K562 (cell line): Measurements from ENCODE around the gene FGL2.
"Not testable (repeated sequence)": the region's sequence is repeated elsewhere in the genome, so short reads cannot be mapped to it uniquely, and the experiment has no call there.

Source experiments
- ARID3B ChIP-seq: fragments of 250-450 bp; sonication (Bioruptor Pico); IDR thresholded peaks from 2 replicates; pipeline ENCODE4 v1.4.0; 2020; ENCODE audit warnings: borderline replicate concordance
- CREB1 ChIP-seq, 2 experiments: sonication (generic) in 1 of 2; formaldehyde crosslinking in 1 of 2; IDR thresholded peaks; 2 replicates each; pipeline versions ENCODE4 v1.6.1 to v1.8.0; 2012 to 2022; ENCODE audit warnings: inconsistent platforms in 1 of 2, mild to moderate bottlenecking in 1 of 2, missing genetic modification reagents in 1 of 2, moderate library complexity in 1 of 2
- CTCF ChIP-seq, 3 experiments: IDR thresholded peaks in 2 of 3; conservative IDR thresholded peaks in 1 of 3; 2 replicates each; pipeline ENCODE4 v1.5.1; 2011 to 2012; ENCODE audit warnings: low read length in 3 of 3, mild to moderate bottlenecking in 3 of 3, control low read depth in 2 of 3, improper control_type of control experiment in 1 of 3, inconsistent platforms in 1 of 3, low read depth in 1 of 3, mixed read lengths in 1 of 3, moderate library complexity in 1 of 3; ENCODE audit not compliant: insufficient read depth in 2 of 3
- IRF2 ChIP-seq: sonication (generic); formaldehyde crosslinking; IDR thresholded peaks from 2 replicates; pipeline ENCODE4 v1.8.1; 2022; ENCODE audit warnings: mild to moderate bottlenecking, missing genetic modification reagents
- MEF2D ChIP-seq: conservative IDR thresholded peaks from 2 replicates; pipeline ENCODE4 v1.6.1; 2016; ENCODE audit warnings: low read depth, missing genetic modification characterization, missing compliant biosample characterization
- POLR2A ChIP-seq: fragments of 450-650 bp; conservative IDR thresholded peaks from 2 replicates; pipeline ENCODE4 v1.6.1; 2016
- POLR2AphosphoS2 ChIP-seq: IDR thresholded peaks from 2 replicates; pipeline ENCODE4 v1.6.1; 2012; ENCODE audit warnings: low read length, improper control_type of control experiment
- POLR2AphosphoS5 ChIP-seq: IDR thresholded peaks from 2 replicates; pipeline ENCODE4 v1.6.1; 2011; ENCODE audit warnings: mild to moderate bottlenecking, low read depth, low read length, moderate library complexity; ENCODE audit not compliant: control insufficient read depth, insufficient read depth
- SMC3 ChIP-seq: conservative IDR thresholded peaks from 2 replicates; pipeline ENCODE4 v1.6.1; 2011; ENCODE audit warnings: low read depth, low read length, improper control_type of control experiment; ENCODE audit not compliant: insufficient read depth
- U2AF2 ChIP-seq: fragments of 200-400 bp; formaldehyde crosslinking; optimal IDR thresholded peaks from 2 replicates; pipeline ENCODE3; 2017; ENCODE audit warnings: low read depth, mild to moderate bottlenecking, low read length
- ZNF217 ChIP-seq: sonication (generic); formaldehyde crosslinking; IDR thresholded peaks from 2 replicates; pipeline ENCODE4 v1.8.0; 2022; ENCODE audit warnings: mild to moderate bottlenecking, missing genetic modification reagents
- ZNF274 ChIP-seq: IDR thresholded peaks from 2 replicates; pipeline ENCODE4 v1.6.1; 2011; ENCODE audit warnings: low read depth, mild to moderate bottlenecking, low read length, moderate library complexity, borderline replicate concordance
- TF ChIP-seq, protein P1 (sequence below): fragments of 450-650 bp; formaldehyde crosslinking; IDR thresholded peaks from 2 replicates; pipeline ENCODE4 v1.4.0; 2020; ENCODE audit warnings: mild to moderate bottlenecking, moderate library complexity
- TF ChIP-seq, protein P2 (sequence below): sonication (generic); formaldehyde crosslinking; IDR thresholded peaks from 2 replicates; pipeline ENCODE4 v1.8.1; 2023; ENCODE audit warnings: mild to moderate bottlenecking, missing genetic modification reagents

- not testable (repeated sequence) for TF ChIP-seq POLR2AphosphoS2; MEF2D (tag); ZNF274; ARID3B (CRISPR knock-in tag); CREB1 (IDR thresholded peaks at IDR 0.05); CREB1 (CRISPR knock-in tag; IDR thresholded peaks at IDR 0.05); IRF2; POLR2AphosphoS5; CTCF (IDR thresholded peaks at IDR 0.05 in 2 of 3, conservative IDR thresholded peaks at IDR 0.05 in 1 of 3; ENCODE audit: insufficient read depth in 2 of 3, low read depth in 1 of 3, low read length in 3 of 3); ZNF217 (CRISPR knock-in tag); SMC3; U2AF2; POLR2A
- TF ChIP-seq, protein P1, sequence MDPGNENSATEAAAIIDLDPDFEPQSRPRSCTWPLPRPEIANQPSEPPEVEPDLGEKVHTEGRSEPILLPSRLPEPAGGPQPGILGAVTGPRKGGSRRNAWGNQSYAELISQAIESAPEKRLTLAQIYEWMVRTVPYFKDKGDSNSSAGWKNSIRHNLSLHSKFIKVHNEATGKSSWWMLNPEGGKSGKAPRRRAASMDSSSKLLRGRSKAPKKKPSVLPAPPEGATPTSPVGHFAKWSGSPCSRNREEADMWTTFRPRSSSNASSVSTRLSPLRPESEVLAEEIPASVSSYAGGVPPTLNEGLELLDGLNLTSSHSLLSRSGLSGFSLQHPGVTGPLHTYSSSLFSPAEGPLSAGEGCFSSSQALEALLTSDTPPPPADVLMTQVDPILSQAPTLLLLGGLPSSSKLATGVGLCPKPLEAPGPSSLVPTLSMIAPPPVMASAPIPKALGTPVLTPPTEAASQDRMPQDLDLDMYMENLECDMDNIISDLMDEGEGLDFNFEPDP (CRISPR knock-in tag) = not testable (repeated sequence)
- TF ChIP-seq, protein P2, sequence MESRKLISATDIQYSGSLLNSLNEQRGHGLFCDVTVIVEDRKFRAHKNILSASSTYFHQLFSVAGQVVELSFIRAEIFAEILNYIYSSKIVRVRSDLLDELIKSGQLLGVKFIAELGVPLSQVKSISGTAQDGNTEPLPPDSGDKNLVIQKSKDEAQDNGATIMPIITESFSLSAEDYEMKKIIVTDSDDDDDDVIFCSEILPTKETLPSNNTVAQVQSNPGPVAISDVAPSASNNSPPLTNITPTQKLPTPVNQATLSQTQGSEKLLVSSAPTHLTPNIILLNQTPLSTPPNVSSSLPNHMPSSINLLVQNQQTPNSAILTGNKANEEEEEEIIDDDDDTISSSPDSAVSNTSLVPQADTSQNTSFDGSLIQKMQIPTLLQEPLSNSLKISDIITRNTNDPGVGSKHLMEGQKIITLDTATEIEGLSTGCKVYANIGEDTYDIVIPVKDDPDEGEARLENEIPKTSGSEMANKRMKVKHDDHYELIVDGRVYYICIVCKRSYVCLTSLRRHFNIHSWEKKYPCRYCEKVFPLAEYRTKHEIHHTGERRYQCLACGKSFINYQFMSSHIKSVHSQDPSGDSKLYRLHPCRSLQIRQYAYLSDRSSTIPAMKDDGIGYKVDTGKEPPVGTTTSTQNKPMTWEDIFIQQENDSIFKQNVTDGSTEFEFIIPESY (CRISPR knock-in tag) = not testable (repeated sequence)
Observed at GRCh38 chr7:77155601-77156377, 43.8 kb downstream of the FGL2 start.
